HepG2 (cell line): ENCODE measurements around the gene FGGY. TPM values are rescaled to one million over a fixed set of nuclear protein-coding genes. Genes with fewer than 3 reads are reported as not detected.
A peak's percentile ranks its signal among the peaks of the same experiment; 100 is the strongest.

Experiments
- ARNTL ChIP-seq: sonication (generic); formaldehyde crosslinking; IDR thresholded peaks from 2 replicates; pipeline ENCODE4 v1.4.0; 2020; ENCODE audit warnings: mild to moderate bottlenecking, missing genetic modification reagents
- ATF4 ChIP-seq, 2 experiments: fragments of 450-650 bp in 1 of 2; sonication (generic) in 1 of 2; formaldehyde crosslinking; IDR thresholded peaks; 2 replicates each; pipeline versions ENCODE4 v1.5.0 to v1.8.0; 2020 to 2022; ENCODE audit warnings: mild to moderate bottlenecking in 1 of 2, missing genetic modification reagents in 1 of 2
- BCL3 ChIP-seq: sonication (generic); formaldehyde crosslinking; IDR thresholded peaks from 2 replicates; pipeline ENCODE4 v1.5.1; 2020; ENCODE audit warnings: mild to moderate bottlenecking, missing genetic modification reagents, moderate library complexity
- HNF4G ChIP-seq, 2 experiments: sonication (generic) in 1 of 2; formaldehyde crosslinking in 1 of 2; IDR thresholded peaks; 2 replicates each; pipeline versions ENCODE4 v1.4.0 to v1.6.1; 2011 to 2020; ENCODE audit warnings: borderline replicate concordance in 2 of 2, low read depth in 2 of 2, mild to moderate bottlenecking in 2 of 2, low read length in 1 of 2, missing genetic modification reagents in 1 of 2, moderate library complexity in 1 of 2
- HNRNPH1 ChIP-seq: fragments of 200-400 bp; formaldehyde crosslinking; optimal IDR thresholded peaks from 2 replicates; pipeline ENCODE3; 2017; ENCODE audit warnings: mild to moderate bottlenecking, low read depth, low read length
- KMT2A ChIP-seq: sonication (generic); formaldehyde crosslinking; IDR thresholded peaks from 2 replicates; pipeline ENCODE4 v1.4.0; 2020; ENCODE audit warnings: missing genetic modification reagents
- ZBTB37 ChIP-seq: sonication (generic); formaldehyde crosslinking; IDR thresholded peaks from 2 replicates; pipeline ENCODE4 v1.4.0; 2020; ENCODE audit warnings: mild to moderate bottlenecking, missing genetic modification reagents
- ZNF343 ChIP-seq: sonication (generic); formaldehyde crosslinking; IDR thresholded peaks from 2 replicates; pipeline ENCODE4 v1.4.0; 2020; ENCODE audit warnings: mild to moderate bottlenecking, missing genetic modification reagents
- ZNF770 ChIP-seq: sonication (generic); formaldehyde crosslinking; IDR thresholded peaks from 2 replicates; pipeline ENCODE4 v1.5.0; 2020; ENCODE audit warnings: mild to moderate bottlenecking, missing genetic modification reagents
- polyA plus RNA-seq, 8 experiments: library from polyadenylated mRNA; depleted of rRNA in 3 of 8; stranded (reverse) in 7 of 8; unstranded in 1 of 8; fragments of >200 nt; fragmentation: Illumina TruSeq in 4 of 8; extraction: Trizol in 4 of 8; gene quantifications; 2 replicates each; pipeline versions ENCODE4 v1.2.1 to v1.2.3, GENCODE V29; 2011 to 2016; ENCODE audit warnings: low read depth in 4 of 8, missing spikeins in 1 of 8, mixed read lengths in 1 of 8; ENCODE audit not compliant: insufficient read depth in 1 of 8
- total RNA-seq, 5 experiments: library from RNA; depleted of rRNA; stranded (reverse); fragments of >200 nt; fragmentation: Illumina TruSeq; extraction: Trizol; gene quantifications; 2 replicates each; pipeline ENCODE4 v1.2.3, GENCODE V29; 2016; ENCODE audit warnings: low read depth in 1 of 5
- TF ChIP-seq, protein P1 (sequence below): sonication (generic); formaldehyde crosslinking; conservative IDR thresholded peaks from 2 replicates; pipeline ENCODE4 v1.5.0; 2020; ENCODE audit warnings: missing genetic modification reagents
- TF ChIP-seq, protein P2 (sequence below), 2 experiments: IDR thresholded peaks; 2 replicates each; pipeline ENCODE4 v1.6.1; 2011 to 2012; ENCODE audit warnings: low read length in 2 of 2, borderline replicate concordance in 1 of 2, low read depth in 1 of 2, mild to moderate bottlenecking in 1 of 2, moderate library complexity in 1 of 2

FGGY gene
- total and polyA plus RNA-seq, 2 of the 13 experiments (the other 11 are each of a cell fraction or from before 2014, with no cell fraction given) = 15.7 to 27.5 TPM

- TF ChIP-seq ATF4 (CRISPR knock-in tag; IDR thresholded peaks at IDR 0.05) (0 out of 4 replicates have a peak, but pooled peaks of 1 of the 2 experiments have one; percentile 33), ZNF343 (CRISPR knock-in tag) (0 out of 2 replicates have a peak, but pooled peaks have one; percentile 57), BCL3 (CRISPR knock-in tag) (no peak), HNRNPH1 (no peak), KMT2A (CRISPR knock-in tag) (0 out of 2 replicates have a peak, but pooled peaks have one; percentile 25), ARNTL (CRISPR knock-in tag) (no peak), ZNF770 (CRISPR knock-in tag) (no peak), ZBTB37 (CRISPR knock-in tag) (no peak), HNF4G (IDR thresholded peaks at IDR 0.05; ENCODE audit: borderline replicate concordance, low read depth, low read length) (peak; percentile 71), HNF4G (CRISPR knock-in tag; IDR thresholded peaks at IDR 0.05; ENCODE audit: borderline replicate concordance, low read depth) (peak; percentile 34; the same call in 1 of the 2 replicates)
- TF ChIP-seq, protein P1, sequence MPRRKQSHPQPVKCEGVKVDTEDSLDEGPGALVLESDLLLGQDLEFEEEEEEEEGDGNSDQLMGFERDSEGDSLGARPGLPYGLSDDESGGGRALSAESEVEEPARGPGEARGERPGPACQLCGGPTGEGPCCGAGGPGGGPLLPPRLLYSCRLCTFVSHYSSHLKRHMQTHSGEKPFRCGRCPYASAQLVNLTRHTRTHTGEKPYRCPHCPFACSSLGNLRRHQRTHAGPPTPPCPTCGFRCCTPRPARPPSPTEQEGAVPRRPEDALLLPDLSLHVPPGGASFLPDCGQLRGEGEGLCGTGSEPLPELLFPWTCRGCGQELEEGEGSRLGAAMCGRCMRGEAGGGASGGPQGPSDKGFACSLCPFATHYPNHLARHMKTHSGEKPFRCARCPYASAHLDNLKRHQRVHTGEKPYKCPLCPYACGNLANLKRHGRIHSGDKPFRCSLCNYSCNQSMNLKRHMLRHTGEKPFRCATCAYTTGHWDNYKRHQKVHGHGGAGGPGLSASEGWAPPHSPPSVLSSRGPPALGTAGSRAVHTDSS = no peak
- TF ChIP-seq, protein P2, sequence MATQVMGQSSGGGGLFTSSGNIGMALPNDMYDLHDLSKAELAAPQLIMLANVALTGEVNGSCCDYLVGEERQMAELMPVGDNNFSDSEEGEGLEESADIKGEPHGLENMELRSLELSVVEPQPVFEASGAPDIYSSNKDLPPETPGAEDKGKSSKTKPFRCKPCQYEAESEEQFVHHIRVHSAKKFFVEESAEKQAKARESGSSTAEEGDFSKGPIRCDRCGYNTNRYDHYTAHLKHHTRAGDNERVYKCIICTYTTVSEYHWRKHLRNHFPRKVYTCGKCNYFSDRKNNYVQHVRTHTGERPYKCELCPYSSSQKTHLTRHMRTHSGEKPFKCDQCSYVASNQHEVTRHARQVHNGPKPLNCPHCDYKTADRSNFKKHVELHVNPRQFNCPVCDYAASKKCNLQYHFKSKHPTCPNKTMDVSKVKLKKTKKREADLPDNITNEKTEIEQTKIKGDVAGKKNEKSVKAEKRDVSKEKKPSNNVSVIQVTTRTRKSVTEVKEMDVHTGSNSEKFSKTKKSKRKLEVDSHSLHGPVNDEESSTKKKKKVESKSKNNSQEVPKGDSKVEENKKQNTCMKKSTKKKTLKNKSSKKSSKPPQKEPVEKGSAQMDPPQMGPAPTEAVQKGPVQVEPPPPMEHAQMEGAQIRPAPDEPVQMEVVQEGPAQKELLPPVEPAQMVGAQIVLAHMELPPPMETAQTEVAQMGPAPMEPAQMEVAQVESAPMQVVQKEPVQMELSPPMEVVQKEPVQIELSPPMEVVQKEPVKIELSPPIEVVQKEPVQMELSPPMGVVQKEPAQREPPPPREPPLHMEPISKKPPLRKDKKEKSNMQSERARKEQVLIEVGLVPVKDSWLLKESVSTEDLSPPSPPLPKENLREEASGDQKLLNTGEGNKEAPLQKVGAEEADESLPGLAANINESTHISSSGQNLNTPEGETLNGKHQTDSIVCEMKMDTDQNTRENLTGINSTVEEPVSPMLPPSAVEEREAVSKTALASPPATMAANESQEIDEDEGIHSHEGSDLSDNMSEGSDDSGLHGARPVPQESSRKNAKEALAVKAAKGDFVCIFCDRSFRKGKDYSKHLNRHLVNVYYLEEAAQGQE (IDR thresholded peaks at IDR 0.05; ENCODE audit: borderline replicate concordance in 1 of 2, low read depth in 1 of 2, low read length in 2 of 2) = no peak
Observed at GRCh38 chr1:59511476-59512465, 214.9 kb downstream of the FGGY start (continued).
